ENCODE measurements around the gene RPTOR.

RPTOR gene

DNA sequence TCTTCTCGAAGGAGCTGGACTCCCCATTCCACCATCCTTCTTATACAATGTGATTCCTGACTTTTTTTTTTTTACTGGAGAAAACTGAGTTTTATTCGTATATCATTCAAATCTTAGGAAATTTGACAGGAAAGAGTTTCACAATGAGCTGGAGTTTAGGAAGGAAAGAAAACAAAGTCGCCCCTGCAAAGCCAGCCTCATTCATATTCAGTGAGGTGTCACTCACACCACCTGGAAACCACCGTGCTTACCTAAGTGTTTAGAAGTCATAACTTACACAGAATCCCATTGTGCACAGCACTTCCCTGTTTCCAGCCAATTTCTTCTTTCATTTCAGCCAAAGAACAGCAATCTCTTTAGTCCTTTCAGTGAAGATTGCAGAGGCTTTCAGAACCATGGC is 356.7 kb downstream of the RPTOR start:
- TF ChIP-seq ZNF324 (tag by site-specific recombination; IDR thresholded peaks at IDR 0.05) (no peak), ZNF394 (tag by site-specific recombination; IDR thresholded peaks at IDR 0.05; ENCODE audit: borderline replicate concordance) (no peak), SCRT2 (tag by site-specific recombination; IDR thresholded peaks at IDR 0.05) (no peak), KLF1 (tag by site-specific recombination; IDR thresholded peaks at IDR 0.05) (no peak), ZNF529 (tag by site-specific recombination; IDR thresholded peaks at IDR 0.05; ENCODE audit: insufficient replicate concordance) (no peak), ZNF10 (tag by site-specific recombination; IDR thresholded peaks at IDR 0.05) (no peak), ZNF292 (tag by site-specific recombination; IDR thresholded peaks at IDR 0.05; ENCODE audit: borderline replicate concordance, low read depth) (no peak), OVOL3 (tag by site-specific recombination; IDR thresholded peaks at IDR 0.05) (no peak), ZNF473 (tag by site-specific recombination; IDR thresholded peaks at IDR 0.05) (no peak), ZNF571 (tag by site-specific recombination; IDR thresholded peaks at IDR 0.05) (no peak), ZNF184 (tag by site-specific recombination; IDR thresholded peaks at IDR 0.05) (no peak), ZNF626 (tag by site-specific recombination; IDR thresholded peaks at IDR 0.05) (no peak), SETDB1 (IDR thresholded peaks at IDR 0.05; ENCODE audit: insufficient read length, low read length) (no peak), ZBTB1 (tag by site-specific recombination; IDR thresholded peaks at IDR 0.05) (no peak)
- TF ChIP-seq, protein P1, sequence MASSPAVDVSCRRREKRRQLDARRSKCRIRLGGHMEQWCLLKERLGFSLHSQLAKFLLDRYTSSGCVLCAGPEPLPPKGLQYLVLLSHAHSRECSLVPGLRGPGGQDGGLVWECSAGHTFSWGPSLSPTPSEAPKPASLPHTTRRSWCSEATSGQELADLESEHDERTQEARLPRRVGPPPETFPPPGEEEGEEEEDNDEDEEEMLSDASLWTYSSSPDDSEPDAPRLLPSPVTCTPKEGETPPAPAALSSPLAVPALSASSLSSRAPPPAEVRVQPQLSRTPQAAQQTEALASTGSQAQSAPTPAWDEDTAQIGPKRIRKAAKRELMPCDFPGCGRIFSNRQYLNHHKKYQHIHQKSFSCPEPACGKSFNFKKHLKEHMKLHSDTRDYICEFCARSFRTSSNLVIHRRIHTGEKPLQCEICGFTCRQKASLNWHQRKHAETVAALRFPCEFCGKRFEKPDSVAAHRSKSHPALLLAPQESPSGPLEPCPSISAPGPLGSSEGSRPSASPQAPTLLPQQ (tag by site-specific recombination; IDR thresholded peaks at IDR 0.05), result no peak
- TF ChIP-seq, protein P2, sequence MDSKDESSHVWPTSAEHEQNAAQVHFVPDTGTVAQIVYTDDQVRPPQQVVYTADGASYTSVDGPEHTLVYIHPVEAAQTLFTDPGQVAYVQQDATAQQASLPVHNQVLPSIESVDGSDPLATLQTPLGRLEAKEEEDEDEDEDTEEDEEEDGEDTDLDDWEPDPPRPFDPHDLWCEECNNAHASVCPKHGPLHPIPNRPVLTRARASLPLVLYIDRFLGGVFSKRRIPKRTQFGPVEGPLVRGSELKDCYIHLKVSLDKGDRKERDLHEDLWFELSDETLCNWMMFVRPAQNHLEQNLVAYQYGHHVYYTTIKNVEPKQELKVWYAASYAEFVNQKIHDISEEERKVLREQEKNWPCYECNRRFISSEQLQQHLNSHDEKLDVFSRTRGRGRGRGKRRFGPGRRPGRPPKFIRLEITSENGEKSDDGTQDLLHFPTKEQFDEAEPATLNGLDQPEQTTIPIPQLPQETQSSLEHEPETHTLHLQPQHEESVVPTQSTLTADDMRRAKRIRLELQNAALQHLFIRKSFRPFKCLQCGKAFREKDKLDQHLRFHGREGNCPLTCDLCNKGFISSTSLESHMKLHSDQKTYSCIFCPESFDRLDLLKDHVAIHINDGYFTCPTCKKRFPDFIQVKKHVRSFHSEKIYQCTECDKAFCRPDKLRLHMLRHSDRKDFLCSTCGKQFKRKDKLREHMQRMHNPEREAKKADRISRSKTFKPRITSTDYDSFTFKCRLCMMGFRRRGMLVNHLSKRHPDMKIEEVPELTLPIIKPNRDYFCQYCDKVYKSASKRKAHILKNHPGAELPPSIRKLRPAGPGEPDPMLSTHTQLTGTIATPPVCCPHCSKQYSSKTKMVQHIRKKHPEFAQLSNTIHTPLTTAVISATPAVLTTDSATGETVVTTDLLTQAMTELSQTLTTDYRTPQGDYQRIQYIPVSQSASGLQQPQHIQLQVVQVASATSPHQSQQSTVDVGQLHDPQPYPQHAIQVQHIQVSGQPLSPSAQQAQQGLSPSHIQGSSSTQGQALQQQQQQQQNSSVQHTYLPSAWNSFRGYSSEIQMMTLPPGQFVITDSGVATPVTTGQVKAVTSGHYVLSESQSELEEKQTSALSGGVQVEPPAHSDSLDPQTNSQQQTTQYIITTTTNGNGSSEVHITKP (tag by site-specific recombination; IDR thresholded peaks at IDR 0.05), result no peak
- TF ChIP-seq, protein P3, sequence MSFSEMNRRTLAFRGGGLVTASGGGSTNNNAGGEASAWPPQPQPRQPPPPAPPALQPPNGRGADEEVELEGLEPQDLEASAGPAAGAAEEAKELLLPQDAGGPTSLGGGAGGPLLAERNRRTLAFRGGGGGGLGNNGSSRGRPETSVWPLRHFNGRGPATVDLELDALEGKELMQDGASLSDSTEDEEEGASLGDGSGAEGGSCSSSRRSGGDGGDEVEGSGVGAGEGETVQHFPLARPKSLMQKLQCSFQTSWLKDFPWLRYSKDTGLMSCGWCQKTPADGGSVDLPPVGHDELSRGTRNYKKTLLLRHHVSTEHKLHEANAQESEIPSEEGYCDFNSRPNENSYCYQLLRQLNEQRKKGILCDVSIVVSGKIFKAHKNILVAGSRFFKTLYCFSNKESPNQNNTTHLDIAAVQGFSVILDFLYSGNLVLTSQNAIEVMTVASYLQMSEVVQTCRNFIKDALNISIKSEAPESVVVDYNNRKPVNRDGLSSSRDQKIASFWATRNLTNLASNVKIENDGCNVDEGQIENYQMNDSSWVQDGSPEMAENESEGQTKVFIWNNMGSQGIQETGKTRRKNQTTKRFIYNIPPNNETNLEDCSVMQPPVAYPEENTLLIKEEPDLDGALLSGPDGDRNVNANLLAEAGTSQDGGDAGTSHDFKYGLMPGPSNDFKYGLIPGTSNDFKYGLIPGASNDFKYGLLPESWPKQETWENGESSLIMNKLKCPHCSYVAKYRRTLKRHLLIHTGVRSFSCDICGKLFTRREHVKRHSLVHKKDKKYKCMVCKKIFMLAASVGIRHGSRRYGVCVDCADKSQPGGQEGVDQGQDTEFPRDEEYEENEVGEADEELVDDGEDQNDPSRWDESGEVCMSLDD (tag by site-specific recombination; IDR thresholded peaks at IDR 0.05), result no peak
- Histone ChIP-seq H3K4me1 (ENCODE audit: control insufficient read depth, insufficient read depth, low read length) (no peaks in the 10 kb centered on the region), H3K36me3 (ENCODE audit: control insufficient read depth in 2 of 2, insufficient read depth in 1 of 2, low read length in 2 of 2) (peaks cover 0 to 36% of the 10 kb centered on the region in 2 experiments; a peak in 2 of 3 replicates), H3K9me3 (ENCODE audit: control insufficient read depth, insufficient read depth, low read depth, low read length) (no peaks in the 10 kb centered on the region), H3K27ac (ENCODE audit: extremely low read depth, low read depth, low read length) (no peak overlapping the region), H3K4me3 (ENCODE audit: low read depth, low read length) (no peak overlapping the region)
- CTCF ChIA-PET, result interaction anchor here (0.6 to 3.5 kb wide), 6 partner anchors 8 to 476 kb away, joined by 3 to 21 read pairs (median 3); no protein-coding TSS in a partner anchor
- POLR2A ChIA-PET, result no interaction called here
